HG03460 (cell line): Measurements from ENCODE around the gene RAC3.
A peak's percentile ranks its signal among the peaks of the same experiment; 100 is the strongest.

Experiments
- ATAC-seq: cut with Tn5 transposase; IDR thresholded peaks from one replicate; pipeline ENCODE4 v1.9.1; 2021; ENCODE audit not compliant: unreplicated experiment

Gene RAC3

DNA sequence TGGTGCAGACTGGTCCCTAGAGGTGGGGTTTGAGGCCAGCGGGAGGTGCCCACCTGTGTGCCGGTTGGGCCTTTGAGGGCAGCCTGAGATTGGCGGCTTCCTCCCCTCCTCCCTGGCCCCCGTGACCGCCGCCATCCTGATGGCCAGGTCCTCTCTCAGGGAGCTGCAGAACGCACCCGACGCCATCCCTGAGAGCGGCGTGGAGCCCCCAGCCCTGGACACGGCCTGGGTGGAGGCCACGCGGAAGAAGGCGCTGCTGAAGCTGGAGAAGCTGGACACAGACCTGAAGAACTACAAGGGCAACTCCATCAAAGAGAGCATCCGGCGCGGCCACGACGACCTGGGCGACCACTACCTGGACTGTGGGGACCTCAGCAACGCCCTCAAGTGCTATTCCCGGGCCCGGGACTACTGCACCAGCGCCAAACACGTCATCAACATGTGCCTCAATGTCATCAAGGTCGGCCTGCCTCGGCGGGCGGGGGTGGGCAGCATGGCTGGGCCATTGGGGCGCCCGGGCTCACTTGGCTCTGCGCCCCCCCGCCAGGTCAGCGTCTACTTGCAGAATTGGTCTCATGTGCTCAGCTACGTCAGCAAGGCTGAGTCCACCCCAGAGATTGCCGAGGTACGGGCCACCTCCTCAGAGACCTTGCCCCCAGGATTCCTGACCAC lies 23.0 kb downstream of the RAC3 start:
- ATAC-seq, result no peak

- no peak for ATAC-seq
Observed at GRCh38 chr17:82055023-82055964, 23.8 kb downstream of the RAC3 start.

DNA sequence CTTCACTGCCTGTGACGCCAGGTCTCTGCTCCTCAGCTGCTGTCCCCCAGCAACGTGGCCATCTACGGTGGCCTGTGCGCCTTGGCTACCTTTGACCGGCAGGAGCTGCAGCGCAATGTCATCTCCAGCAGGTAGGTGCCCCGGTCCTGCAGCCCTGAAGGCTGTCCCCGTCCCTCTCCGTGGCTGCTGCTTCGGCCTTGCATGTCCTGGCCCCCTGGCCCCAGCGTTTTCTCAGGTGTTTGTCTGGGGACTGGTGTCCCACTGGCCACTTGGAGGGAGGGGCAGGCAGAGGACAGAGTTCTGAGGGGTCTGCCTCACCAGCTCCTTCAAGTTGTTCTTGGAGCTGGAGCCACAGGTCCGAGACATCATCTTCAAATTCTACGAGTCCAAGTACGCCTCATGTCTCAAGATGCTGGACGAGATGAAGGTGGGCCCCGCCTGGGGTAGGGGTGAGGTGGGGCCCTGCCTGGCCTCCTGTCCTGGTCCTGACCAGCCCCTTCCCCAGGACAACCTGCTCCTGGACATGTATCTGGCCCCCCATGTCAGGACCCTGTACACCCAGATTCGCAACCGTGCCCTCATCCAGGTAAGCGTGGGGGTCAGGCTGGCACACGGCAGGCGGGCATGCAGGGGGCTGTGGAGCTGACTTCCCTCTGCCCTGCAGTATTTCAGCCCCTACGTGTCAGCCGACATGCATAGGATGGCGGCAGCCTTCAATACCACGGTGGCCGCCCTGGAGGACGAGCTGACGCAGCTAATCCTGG lies 24.7 kb downstream of the RAC3 start:
- ATAC-seq, result no peak

- no peak for ATAC-seq
Observed at GRCh38 chr17:82056729-82057621, 25.5 kb downstream of the RAC3 start.

- ATAC-seq, result no peak
Observed at GRCh38 chr17:82058230-82058854, 26.9 kb downstream of the RAC3 start.

GRCh38 chr17:82058855-82059249 lies 27.4 kb downstream of the RAC3 start:
- no peak for ATAC-seq

- no peak for ATAC-seq
Observed at GRCh38 chr17:82059272-82060000, 28.0 kb downstream of the RAC3 start.

GRCh38 chr17:82060001-82060380 lies 28.5 kb downstream of the RAC3 start:
- ATAC-seq, result no peak

- no peak for ATAC-seq
Observed at GRCh38 chr17:82060614-82061013, 29.1 kb downstream of the RAC3 start.

- ATAC-seq, result no peak
Observed at GRCh38 chr17:82061047-82061925, 29.8 kb downstream of the RAC3 start.

GRCh38 chr17:82062076-82062983 lies 30.9 kb downstream of the RAC3 start:
- ATAC-seq, result no peak

- no peak for ATAC-seq
Observed at GRCh38 chr17:82062984-82063368, 31.5 kb downstream of the RAC3 start.

DNA sequence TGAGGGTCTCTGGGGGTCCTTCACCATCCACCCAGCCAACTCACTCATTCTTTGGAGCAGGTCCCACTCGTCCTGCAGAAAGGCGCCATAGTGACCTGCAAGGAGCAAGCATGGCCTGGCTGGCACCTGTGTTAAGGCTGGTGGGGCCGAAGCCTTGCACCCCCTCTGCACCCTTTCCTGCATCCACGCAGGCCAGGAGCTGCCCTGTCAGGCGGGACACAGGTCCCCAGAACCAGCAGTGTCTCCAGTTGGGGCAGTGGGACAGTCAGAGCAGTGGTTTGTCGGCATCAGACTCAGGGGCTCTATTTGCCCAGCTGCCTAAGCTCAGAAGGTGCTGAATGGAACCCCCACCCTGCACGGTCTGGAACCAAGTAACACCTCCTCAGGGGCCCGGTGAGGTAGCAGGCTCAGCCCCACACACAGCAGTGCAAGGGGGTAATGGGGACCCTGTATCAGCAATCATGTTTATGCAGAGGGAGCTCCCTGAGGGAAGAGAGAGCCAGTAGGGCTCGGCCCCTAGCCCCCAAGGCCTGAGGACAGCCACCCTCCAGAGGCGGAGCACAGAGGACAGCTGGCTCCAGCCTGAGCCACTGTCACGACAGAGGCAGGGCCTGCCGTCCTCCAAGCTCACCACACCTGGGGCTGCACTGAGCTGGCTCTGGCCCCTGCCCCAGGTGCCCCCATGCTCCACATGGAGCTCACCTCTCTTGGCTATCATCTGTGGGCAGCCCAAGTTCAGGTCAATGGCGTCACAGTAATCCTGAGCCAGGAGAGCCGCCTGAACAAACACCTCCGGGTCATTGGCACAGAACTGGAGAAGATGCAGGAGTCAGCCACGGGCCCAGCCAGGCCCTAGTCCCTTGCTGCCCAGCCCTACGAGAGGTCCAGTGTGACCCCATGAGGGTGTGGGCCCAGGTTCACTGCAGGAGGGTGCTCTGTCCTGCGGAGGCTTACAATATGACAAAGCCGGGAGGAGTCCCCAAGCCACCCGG lies 32.2 kb downstream of the RAC3 start:
- ATAC-seq, result no peak

GRCh38 chr17:82064433-82065192 lies 33.1 kb downstream of the RAC3 start:
- ATAC-seq, result no peak

DNA sequence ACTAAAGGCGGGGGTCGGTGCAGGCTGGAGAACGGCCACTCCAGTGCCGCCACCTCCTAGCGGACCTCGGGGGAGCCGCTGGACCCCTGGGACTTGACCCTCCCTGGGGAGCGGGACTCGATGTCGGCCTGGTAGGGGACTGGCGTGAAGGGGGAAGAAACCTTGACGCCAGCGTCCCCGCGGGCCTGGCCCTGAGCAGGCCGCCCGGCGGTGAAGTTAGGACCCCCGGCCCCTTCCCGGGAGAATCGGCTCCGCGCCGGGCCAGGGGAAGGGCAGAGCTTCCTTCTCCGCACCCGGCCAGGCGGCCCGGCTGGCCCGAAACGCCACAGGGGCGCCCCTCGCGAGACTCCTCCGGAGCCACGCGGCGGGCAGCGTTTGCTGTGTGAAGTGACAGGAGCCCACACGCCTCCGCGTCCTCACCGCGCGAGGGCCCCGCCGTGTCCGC lies 33.7 kb downstream of the RAC3 start:
- peak; percentile 18 for ATAC-seq
